Endometrial microvascular endothelial cells (primary cell): ENCODE results near the gene NLRP6. TPM values are rescaled to one million over a fixed set of nuclear protein-coding genes. Genes with fewer than 3 reads are reported as not detected.

ENCODE experiments used
- in situ Hi-C: cut with HindIII; loops from 2 replicates; pipeline ENCODE4 v1.10.0; 2017; ENCODE audit warnings: low sequenced_read_pairs, low pct_unique_long_range_greater_than_20kb; ENCODE audit errors: inconsistent ontology term
- total RNA-seq: library from RNA; depleted of rRNA; stranded (reverse); fragments of >200 nt; gene quantifications from one replicate; pipeline ENCODE4 v1.2.3, GENCODE V29; 2015; ENCODE audit errors: inconsistent ontology term

Gene NLRP6
- total RNA-seq, 1 donor from 2014 or later, result not detected

DNA sequence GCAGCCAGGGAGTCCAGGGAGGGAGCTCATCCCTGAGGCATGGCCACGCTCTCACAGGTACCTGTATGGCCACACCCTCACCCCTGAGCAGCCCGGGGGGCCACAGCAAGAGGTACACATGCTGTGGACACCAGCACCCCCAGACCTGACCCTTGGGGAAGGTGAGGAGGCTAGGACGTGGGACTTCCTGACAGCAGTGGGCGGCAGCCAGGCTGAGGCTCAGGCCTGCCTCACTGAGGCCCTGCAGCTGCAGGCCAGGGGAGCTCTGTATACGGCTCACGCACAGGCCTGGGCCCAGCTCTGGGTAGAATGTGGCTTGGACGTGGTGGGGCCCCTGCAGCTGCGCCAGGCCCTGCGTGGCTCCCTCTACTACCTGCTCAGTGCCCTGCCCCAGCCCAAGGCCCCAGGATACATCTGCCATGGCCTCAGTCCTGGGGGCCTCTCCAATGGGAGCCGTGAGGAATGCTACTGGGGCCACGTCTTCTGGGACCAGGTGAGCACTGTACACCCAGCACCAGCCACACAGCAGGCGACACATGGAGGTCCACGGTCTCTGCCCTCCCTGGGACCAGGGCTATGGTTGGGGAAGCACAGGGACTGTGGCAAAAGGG lies 12.5 kb downstream of the NLRP6 start:
- in situ Hi-C loops, result no loop called here

DNA sequence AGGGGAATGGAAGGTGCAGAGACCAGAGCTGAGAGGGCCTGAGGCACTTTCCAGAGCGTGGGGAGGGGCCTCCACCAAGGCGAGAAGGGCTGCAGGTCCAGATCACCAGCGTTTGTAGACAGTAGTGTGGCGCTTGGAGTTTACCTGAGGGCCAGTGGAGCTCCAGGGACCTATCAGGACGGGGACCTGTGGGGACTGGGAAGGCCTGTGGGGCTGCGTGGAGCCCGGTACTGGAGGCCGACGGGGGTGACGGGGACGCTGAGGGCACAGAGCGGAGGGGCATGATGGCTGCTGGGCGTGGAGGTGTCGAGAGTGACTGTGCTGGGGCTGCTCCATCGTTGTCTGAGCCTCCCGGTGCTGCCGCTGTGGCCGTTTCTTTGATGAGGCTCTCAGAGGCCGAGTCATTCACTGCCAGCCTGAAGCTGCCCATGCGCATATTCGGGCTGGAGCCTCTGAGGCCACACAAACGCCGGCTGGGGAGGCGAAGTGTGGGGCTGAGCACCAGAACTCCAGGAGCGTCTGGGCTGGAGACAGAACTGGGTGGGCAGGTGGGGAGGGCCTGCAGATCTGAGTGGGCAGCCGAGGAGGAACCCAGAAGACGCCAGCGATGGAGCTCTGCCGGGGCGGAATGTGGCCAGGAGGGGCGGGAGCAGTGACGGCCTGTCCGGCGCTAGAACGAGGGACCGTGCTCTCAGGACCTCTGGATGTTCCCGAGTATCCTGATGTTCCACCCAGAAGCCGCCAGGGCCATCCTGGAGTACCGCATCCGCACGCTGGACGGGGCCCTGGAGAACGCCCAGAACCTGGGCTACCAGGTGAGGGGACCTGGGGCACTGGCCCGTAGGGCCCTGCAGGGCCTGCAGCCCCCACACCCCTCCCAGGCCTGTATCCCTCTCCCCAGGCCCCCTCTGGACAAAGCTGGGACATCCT lies 13.3 kb downstream of the NLRP6 start:
- in situ Hi-C loops, result no loop called here

DNA sequence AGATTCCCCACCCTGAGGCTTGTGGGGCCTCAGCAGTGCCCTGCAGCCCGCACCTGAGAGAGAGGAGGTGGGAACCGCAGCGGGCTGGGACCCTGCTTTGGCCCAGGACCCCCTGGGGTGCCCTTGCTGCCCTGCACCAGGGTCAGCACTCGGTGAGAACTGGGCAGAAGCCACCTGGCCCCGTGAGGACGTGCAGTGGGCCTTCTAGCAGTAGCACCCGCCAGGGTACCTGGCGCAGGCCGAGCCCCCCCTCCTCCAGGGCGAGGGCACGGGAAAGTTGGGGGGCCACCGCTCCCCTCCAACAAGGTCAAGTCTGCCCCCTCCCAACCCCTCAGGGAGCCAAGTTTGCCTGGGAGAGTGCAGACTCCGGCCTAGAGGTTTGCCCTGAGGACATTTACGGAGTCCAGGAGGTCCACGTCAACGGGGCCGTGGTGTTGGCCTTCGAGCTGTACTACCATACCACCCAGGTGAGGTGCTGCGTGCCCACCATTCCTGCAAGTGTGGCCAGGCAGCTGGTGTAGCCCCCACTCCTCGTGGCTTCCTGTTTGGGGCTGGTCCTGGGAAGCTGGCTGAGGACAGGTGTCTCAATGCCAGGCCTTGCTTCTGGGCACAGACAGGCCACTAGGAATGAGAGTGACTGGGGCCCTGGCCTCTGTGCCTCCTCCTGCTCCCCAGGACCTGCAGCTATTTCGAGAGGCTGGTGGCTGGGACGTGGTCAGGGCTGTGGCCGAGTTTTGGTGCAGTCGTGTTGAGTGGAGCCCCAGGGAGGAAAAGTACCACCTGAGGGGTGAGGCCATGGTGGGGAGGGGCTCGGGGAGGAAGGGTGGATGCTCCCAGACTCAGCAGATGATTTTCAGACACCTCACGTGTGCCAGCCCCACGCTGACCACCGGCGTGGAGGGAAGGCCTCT lies 14.3 kb downstream of the NLRP6 start:
- in situ Hi-C loops, result no loop called here

DNA sequence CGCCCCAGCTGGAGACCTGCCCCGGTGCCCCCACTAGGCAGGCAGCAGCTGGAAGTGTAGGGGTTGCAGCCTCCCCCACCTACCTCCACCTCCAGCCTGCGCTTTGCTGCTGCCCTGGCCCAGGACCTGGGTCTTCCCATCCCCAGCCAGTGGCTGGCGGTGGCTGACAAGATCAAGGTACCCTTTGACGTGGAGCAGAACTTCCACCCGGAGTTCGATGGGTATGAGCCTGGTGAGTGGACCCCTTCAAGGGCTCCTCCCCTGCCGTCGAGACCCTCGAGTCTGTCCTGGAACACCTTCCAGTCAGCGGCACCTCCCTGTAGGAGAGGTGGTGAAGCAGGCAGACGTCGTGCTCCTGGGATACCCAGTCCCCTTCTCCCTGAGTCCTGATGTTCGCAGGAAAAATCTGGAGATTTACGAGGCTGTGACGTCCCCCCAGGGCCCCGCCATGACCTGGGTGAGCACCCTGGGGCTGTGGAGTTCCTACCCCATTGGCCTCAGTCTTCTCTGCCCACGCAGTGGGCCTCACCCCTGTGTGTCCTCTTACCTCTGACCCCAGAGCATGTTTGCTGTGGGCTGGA lies 15.2 kb downstream of the NLRP6 start:
- in situ Hi-C loops, result no loop called here

DNA sequence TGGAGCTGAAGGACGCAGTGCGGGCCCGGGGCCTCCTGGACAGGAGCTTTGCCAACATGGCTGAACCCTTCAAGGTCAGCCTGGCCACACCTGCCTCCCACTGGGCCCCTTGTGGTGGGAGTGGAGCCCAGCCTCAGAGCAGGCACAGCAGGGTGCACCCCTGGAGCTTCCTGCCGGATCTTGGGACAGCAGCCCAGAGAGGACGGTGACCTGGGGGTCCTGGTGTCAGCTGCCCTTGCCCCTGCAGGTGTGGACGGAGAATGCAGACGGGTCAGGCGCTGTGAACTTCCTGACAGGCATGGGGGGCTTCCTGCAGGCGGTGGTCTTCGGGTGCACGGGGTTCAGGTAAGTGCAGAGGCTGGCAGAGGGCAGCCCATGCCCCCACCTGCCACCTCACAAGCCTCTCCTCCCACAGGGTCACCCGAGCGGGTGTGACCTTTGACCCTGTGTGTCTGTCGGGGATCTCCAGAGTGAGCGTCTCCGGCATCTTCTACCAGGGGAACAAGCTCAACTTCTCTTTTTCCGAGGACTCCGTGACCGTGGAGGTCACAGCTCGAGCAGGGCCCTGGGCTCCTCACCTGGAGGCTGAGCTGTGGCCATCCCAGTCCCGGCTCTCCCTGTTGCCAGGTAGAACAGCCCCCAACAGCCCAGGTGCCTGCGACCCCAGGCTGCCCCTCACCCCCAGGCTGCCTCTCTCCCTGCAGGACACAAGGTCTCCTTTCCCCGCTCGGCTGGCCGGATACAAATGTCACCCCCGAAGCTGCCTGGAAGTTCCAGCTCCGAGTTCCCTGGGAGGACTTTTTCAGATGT lies 15.8 kb downstream of the NLRP6 start:
- in situ Hi-C loops, result no loop called here

DNA sequence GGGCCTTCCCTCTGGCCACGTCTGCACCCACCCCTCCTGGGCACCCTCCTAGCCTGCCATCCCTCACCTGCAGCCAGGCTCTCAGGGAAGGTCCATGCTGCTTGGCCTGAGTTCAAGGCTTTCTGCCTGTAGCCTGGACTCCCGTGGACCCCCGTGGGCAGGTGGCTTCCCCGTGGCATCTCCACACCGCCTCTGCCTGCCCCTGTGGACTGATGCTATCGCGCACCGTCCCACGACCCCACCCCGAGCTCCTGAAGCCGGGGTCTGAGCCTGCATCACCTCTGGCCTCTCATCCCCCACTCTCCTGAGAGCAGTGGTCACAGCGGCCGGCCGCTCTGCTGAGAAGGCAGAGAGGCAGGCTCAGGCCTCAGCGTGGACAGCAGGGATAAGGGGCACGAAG lies 16.6 kb downstream of the NLRP6 start:
- in situ Hi-C loops, result no loop called here

DNA sequence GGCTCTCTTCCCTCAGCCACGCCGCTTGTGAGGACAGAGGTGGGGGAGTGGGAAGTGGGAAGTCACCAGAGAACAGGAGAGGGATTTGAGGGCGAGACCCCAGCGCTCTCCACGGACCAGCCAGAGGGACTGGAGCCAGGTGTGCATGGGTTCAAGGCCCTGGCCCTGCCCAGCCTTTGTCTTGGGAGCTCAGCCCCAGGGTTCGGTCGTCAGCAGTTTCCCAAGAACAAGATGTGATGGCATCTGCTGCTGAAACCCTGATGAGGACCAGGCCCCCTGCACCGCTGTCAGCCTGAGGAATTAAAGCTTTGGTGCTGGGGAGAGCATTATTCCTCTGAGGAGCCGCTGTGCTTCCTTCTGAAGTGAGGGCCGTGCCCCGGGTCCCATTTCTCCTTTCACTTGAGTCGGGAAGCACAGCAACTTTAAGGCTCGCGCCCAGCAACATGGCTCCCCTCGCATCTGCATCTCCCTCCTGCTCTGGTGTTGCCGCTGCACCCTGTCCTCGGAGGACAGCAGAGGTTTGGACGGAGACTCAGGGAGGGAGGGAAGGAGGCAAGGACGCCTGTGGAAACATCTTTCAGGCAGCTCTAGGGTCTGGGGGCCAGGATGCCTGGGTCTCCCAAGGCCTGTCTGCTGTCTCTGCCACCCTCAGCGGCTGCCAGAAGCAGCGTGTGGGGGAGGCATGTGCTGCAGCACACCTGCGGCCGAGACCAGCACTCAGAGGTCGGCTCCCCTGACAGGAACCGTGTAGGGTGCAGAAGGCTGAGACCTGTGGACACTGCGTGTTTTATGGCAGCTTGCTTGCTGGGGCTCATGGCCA lies 17.4 kb downstream of the NLRP6 start:
- in situ Hi-C loops, result no loop called here

DNA sequence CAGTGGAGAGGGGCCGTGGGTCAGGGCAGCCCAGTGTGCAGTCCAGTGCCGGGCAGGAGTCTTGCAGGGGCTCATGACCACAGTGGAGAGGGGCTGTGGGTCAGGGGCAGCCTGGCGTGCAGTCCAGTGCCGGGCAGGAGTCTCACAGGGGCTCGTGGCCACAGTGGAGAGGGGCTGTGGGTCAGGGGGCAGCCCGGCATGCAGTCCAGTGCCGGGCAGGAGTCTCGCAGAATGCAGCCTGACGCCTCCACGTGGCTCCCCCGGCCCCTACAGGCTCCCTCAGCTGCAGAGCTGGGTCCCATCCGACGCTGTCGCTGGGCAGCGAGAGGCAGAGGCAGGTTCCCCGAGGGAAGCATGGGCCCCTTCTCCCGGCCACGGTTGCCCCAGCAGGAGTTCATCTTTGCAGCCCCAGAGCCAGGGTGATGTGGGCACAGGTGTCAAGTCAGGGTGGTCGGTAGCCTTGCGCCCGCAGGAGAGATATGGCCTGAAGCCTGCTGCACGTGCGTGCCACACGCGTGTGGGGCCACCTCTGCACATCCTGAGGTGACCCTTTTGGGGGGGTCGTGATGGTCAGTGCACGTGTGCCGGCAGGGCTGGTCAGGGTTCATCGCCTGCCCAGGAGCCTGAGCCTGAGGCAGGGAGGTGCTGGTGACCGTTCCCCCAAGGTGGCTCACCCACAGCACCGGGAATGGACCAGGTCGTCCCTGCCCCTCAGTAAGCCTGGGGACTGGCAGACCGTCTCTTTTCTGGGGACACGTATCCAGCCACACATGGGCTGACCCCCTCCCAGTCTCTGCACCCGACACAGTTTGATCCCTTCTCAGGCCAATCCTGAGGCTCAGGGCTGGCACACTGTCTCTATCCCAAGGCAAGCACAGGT lies 18.2 kb downstream of the NLRP6 start:
- in situ Hi-C loops, result no loop called here

DNA sequence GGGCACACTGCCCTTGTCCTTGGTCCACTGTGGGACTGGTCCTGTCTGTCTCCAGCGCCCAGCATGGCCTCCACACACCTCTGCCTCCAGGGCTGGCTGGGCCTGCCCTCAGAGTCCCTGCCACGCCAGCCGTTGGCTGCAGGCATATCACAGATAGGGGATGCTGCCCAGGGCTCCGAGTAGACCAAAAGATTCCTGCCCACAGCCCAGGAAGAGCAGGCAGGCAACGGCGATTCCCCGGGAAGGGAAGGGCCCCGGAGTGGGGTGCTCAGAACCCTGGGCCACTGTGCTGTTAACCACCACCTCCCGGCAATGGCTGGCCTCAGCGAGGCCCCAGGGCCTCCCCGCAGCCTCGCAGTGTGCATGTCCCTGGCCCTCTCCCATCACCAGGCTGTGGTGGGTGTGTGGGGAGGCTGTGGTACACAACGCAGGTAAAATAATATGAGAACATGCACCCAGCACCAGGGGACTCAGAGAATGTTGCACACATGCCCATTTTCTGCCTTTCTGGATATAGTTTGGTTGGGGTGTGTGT lies 18.9 kb downstream of the NLRP6 start:
- in situ Hi-C loops, result no loop called here

DNA sequence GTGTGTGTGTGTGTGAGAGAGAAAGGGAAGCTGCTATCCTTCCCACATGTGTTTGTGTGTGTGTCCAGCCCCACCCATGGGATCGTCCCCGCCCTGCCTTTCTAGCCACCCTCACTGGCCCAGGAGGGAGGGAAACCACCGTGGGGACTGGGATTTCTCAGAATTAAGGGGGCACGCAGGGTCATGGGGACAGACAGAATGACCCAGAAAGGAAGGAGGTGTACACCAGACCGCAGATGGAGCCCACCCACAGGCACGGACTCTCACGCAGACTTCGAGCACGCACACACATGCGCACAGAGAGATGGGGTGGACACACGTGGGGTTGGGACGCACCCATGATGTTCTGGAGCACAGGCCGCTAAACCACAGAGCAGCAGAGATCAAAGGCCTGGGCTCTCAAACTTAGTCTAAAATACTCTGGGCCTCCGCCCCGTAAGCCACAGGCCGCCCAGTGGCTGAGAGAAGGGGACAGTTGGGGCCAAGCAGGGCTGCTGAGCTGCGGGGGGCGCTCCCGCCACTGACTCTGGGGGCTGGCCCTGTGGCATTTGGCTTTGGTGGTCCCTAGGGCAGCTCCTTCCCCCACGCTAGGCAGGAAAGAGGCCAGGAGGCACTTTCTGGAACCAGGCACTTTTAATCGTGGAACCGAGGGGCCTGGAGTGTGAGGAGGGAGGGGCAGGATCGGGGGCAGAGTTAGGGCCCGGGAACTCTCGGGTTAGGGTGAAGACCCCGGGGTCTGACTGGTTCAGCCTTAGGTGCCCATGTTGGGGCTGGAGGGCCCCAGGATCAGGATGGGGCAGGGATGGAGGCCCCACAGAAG lies 19.6 kb downstream of the NLRP6 start:
- in situ Hi-C loops, result no loop called here

DNA sequence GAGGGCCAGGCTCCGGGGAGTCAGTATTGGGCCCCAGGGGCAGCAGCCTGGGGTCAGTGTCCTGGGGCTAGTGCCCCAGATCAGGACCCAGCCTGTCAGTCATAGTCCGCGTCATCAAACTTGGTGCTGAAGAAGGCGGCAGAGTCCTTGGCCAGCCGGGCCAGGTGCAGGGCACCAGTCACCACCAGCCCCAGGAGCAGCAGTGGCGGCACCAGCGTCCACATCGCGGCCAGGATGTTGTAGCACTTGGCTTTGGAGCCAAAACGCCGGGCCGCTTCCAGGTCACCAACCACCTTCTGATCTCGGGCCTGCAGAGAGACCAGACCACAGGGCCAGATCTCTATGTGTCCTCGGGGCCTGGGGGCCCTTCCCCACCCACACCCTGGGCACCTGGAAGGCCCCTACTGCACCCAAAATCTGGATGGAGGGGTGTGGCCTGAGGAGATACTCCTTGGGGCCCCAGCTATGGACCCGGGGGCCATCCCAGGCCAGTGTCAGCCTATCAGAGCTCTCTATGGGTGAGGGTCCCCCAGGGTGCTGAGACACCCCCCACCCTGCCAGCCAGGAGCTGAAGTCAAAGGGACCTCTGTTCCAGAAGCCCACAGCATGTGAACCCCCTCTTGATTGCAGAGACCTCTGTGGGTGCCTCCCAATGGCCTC lies 20.3 kb downstream of the NLRP6 start:
- in situ Hi-C loops, result no loop called here

DNA sequence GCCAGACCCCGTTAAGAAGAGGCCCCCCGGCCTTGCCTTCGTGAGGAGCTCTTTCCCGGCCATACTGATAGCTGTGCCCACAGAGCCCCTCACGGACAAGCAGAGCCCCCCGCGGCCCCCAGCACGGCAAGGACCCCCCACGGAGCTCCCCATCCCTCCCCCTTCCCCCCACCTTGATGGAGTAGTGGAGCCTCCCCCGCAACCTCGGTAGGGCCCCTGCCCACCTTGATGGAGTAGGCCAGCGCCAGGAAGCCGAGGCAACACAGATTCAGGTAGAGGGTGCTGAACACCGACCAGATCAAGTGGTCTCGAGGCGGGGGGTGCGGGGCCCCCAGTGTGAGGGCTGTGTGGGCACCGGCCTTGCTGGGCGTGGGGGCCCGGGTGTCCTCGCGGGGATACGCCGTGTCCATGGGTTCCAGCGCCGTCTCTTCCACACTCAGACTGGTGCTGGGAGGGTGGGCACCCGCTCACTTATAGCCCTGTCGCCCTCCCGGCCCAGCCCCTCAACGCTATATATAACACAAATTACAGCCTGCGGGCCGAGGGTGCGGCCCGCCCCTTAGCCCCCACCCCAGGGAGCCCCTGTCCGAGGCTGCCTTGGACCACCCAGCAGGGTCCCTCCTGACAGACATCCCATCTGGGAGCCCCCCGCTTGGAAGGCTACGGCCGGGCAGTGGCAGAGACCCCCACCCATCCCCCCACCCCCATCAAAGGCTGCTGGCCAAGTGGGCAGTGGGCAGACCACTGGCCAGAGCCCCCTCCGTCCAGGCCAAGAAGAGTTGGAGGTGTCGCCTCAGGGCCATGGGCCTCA lies 21.1 kb downstream of the NLRP6 start, which contains the start of gene IFITM5:
IFITM5 (minus strand) TSS at position 446 of the 811 bp plus-strand sequence; CDS start at position 410, 36 bp downstream.
- in situ Hi-C loops, result no loop called here

DNA sequence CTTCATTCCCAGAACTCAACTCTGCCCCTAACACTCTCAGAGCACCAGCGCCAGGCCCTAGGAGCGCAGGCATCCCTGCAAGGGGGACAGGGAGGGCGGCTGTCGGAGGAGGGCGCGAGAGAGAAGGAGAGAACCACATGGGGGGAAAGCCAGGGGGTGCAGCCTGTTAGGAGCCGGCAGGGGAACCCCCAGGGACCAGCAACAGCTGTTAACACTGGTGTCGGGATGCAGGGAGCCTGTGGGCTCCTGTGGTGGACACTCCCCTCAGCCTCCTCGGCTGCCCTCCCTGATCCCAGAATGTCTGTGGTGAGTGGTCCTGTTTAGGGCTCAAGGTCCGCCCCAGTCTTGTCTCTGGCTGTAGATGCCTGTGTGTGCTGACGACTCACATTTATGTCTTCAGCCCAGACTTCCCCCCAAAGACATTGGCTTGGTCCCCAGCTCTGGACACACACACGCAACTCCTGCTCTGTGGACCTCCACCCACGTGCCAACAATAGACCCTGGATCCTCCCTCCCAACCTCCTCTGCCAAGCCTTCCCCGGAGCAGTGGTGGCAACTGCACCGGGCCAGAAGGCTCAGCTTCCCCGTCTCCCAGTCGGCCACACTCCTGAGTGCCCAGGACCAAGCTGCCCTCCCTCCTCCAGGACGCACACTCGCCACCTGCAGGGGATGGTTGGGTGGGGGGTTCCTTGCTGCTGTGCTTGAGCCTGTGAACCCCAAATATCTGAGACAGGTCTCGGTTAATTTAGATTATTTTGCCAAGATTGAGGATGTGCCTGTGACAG lies 21.9 kb downstream of the NLRP6 start:
- in situ Hi-C loops, result no loop called here
